Stimulated activated naive CD8-positive, alpha-beta T cell treated with anti-CD3 and anti-CD28 coated beads, Interleukin-15, amount 100 ng/mL, for 72 hours (primary cell): Measurements from ENCODE around the gene TMEM109.

ENCODE experiments used
- ATAC-seq: fragments of 150-1000 bp; cut with Tn5 transposase; 2 replicates; pipeline ENCODE4 v1.10.0; 2021; ENCODE audit warnings: mild to moderate bottlenecking, moderate library complexity
- DNase-seq, 2 donors: peaks; one replicate each; pipeline ENCODE4 v3.0.0; 2021 to 2022
- H3K27ac Mint-ChIP-seq, 2 donors: one replicate each; pipeline ENCODE4 v1.8.0; 2022; ENCODE audit warnings: mild to moderate bottlenecking in 2 of 2, mixed read lengths in 2 of 2, moderate library complexity in 2 of 2
- H3K27me3 Mint-ChIP-seq: one replicate; pipeline ENCODE4 v1.8.0; 2022; ENCODE audit warnings: mixed read lengths
- H3K4me1 Mint-ChIP-seq: one replicate; pipeline ENCODE4 v1.8.0; 2022; ENCODE audit warnings: mild to moderate bottlenecking, mixed read lengths
- H3K4me3 Mint-ChIP-seq, 2 donors: one replicate each; pipeline ENCODE4 v1.8.0; 2022; ENCODE audit warnings: mild to moderate bottlenecking in 2 of 2, mixed read lengths in 2 of 2, moderate library complexity in 1 of 2
- H3K9me3 Mint-ChIP-seq, 2 donors: one replicate each; pipeline ENCODE4 v1.8.0; 2022; ENCODE audit warnings: mixed read lengths in 2 of 2

Gene TMEM109

DNA sequence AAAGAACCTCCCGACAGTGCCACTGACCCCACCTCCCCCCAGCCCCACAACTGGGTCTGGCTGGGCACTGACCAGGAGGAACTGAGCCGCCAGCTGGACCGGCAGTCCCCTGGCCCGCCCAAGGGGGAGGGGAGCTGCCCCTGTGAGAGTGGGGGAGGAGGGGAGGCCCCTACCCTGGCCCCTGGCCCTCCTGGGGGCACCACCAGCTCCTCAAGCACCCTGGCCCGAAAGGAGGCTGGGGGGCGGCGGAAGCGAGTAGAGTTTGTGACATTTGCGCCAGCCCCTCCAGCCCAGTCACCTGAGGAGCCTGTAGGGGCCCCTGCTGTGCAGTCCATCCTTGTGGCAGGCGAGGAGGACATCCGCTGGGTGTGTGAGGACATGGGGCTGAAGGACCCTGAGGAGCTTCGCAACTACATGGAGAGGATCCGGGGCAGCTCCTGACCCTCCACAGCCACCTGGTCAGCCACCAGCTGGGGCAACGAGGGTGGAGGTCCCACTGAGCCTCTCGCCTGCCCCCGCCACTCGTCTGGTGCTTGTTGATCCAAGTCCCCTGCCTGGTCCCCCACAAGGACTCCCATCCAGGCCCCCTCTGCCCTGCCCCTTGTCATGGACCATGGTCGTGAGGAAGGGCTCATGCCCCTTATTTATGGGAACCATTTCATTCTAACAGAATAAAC, 22.6 kb downstream of the TMEM109 start:
- ATAC-seq, result no peak
- H3K4me1 Mint-ChIP-seq, result no peaks in the 10 kb centered on the region
- no peak overlapping the region for H3K4me3 Mint-ChIP-seq

GRCh38 chr11:60937144-60937527, 23.2 kb downstream of the TMEM109 start:
- Mint-ChIP-seq H3K27me3 (no peaks in the 10 kb centered on the region), H3K4me1 (no peaks in the 10 kb centered on the region), H3K9me3 (no peaks in the 10 kb centered on the region), H3K27ac (no peak overlapping the region), H3K4me3 (no peak overlapping the region)
- ATAC-seq, result no peak
- DNase-seq, result no peak

More for the DNA sequence above, 22.6 kb downstream of the TMEM109 start:
- H3K27me3 Mint-ChIP-seq, result no peaks in the 10 kb centered on the region
- no peak for DNase-seq
- H3K9me3 Mint-ChIP-seq, result no peaks in the 10 kb centered on the region
- no peak overlapping the region for H3K27ac Mint-ChIP-seq

DNA sequence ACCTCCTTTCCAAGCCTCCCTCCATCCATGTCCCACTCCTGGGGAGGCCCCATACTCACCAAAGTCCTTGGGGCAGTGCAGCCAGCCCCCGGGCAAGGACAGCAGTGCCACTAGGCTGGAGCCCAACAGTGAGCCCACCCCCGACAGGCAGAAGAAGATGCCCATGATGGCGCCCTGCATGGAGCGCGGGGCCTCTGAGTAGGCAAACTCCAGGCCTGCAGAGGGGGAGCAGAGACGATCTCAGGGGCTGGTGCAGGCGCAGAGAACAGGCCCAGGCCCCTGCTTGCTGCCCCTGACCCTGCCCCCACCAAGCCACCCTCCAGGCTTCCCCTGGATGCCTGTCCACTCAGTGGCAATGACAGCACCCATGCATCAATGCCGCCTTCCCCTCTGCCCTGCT, 23.9 kb downstream of the TMEM109 start:
- Mint-ChIP-seq H3K9me3 (no peaks in the 10 kb centered on the region), H3K4me1 (no peaks in the 10 kb centered on the region), H3K27me3 (no peaks in the 10 kb centered on the region), H3K27ac (peak overlapping the region in 1 of 2 donors; percentile 74), H3K4me3 (no peak overlapping the region)
- ATAC-seq (no peak), DNase-seq (no peak)

DNA sequence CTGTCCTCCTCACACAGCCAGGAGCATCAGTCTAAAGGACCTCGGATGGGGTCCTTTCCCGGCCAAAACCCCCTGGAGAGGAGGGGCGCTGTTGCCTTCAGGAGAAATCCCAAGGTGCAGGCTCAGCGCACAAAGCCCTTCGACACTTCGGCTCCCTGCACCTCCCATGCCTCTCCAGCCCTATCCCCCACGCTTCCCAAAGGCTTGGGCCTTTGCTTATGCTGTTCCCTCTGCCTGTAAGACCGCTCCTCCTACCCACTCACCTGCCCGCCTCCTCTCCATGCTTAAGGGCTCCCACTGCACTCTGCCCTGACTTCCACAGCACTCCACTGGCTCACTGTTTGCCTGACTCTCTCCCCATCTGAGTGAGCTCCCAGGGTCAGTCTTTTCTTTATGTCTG, 24.5 kb downstream of the TMEM109 start:
- H3K4me1 Mint-ChIP-seq, result no peaks in the 10 kb centered on the region
- DNase-seq (no peak), ATAC-seq (no peak)
- no peaks in the 10 kb centered on the region for H3K27me3 Mint-ChIP-seq
- no peak overlapping the region for H3K4me3 Mint-ChIP-seq
- no peaks in the 10 kb centered on the region for H3K9me3 Mint-ChIP-seq
- H3K27ac Mint-ChIP-seq, result peak overlapping the region in 1 of 2 donors; percentile 6

DNA sequence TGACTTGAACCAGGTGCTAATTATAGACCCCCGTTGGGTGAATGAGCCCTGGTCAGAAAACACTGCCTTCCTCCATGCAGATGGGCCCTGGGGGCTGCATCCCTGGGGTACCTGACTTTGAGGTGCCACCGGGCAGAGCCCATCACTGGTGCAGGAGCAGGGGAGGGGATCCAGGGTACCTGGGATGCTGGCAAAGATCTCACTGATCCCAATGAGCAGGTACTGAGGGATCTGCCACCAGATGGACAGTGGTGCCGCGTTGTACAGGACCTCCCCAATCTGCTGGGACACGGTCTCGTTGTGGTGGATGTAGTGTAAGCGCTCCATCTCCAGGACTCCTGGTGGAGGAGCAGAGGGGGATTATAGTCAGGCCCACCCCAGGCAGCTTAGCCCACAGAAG, 25.3 kb downstream of the TMEM109 start:
- peak overlapping the region in 1 of 2 donors; percentile 61 for H3K27ac Mint-ChIP-seq
- ATAC-seq (no peak), DNase-seq (no peak)
- H3K4me1 Mint-ChIP-seq, result no peaks in the 10 kb centered on the region
- no peak overlapping the region for H3K4me3 Mint-ChIP-seq
- no peaks in the 10 kb centered on the region for H3K9me3 Mint-ChIP-seq
- no peaks in the 10 kb centered on the region for H3K27me3 Mint-ChIP-seq

DNA sequence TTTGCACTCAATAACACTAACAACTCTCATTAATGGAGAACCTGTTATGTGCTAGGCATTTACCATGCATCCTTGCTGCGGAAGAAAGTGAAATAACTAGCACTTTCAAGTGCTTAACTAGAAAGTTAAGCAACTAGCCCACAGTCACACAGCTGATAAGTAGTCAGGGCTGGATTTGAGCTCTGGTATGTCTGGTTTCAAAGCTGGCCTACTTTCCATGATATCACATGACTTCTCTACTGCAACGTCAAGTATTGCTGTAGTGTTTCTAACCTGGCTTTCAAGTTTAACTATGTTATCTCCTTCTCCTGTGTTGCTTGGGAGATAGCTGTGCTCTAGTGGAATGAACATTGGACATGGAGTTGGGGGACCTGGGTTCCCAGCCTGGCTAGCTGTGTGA, 25.9 kb downstream of the TMEM109 start:
- no peak for DNase-seq
- no peak for ATAC-seq
- Mint-ChIP-seq H3K27ac (no peak overlapping the region), H3K9me3 (no peaks in the 10 kb centered on the region), H3K27me3 (no peaks in the 10 kb centered on the region), H3K4me3 (no peak overlapping the region), H3K4me1 (no peaks in the 10 kb centered on the region)

DNA sequence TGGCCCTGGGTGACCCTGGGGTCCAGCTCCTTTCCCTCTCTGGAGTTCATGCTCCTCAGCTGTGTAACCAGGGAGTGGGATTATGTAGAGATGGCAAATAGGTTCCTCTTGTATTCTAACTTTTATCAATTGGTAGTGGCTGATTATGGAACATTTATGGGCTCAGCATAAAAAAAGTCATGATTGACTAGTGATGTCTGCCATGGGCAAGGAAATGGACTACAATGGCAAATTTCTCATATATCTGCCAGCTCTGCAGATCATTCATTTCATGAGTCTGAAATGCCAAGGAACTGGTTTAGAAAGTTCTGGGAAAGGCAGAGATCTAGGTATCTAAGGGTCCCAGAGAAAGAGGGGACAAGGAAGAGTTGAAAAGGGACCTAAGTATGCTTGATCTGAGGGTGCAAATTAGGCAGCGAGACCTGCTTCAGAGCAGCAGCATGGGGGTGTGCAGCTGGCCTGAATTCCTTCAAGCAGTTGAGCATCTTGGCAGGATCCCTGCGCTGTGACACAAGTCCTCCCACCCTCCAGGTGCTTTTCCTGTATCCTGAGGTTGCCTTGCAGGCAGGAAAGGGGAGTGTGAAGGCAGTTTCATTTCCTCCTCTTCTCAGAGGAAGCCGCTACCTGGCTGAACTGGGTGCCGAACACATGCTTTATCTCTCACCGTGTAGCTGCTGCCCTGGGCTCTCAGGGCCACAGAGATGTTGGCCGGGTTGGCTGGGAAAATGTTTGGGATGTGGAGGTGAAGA, 27.6 kb downstream of the TMEM109 start:
- Mint-ChIP-seq H3K4me3 (no peak overlapping the region), H3K9me3 (no peaks in the 10 kb centered on the region), H3K4me1 (no peaks in the 10 kb centered on the region), H3K27me3 (no peaks in the 10 kb centered on the region), H3K27ac (no peak overlapping the region)
- DNase-seq (no peak), ATAC-seq (no peak)

- no peak overlapping the region for H3K27ac Mint-ChIP-seq
- H3K9me3 Mint-ChIP-seq, result no peaks in the 10 kb centered on the region
- H3K4me1 Mint-ChIP-seq, result no peaks in the 10 kb centered on the region
- ATAC-seq (no peak), DNase-seq (no peak)
- H3K4me3 Mint-ChIP-seq, result no peak overlapping the region
- no peaks in the 10 kb centered on the region for H3K27me3 Mint-ChIP-seq
These were observed 28.3 kb downstream of the TMEM109 start for GRCh38 chr11:60942219-60942618.

- H3K27me3 Mint-ChIP-seq, result no peaks in the 10 kb centered on the region
- H3K9me3 Mint-ChIP-seq, result no peaks in the 10 kb centered on the region
- H3K4me3 Mint-ChIP-seq, result no peak overlapping the region
- H3K4me1 Mint-ChIP-seq, result no peaks in the 10 kb centered on the region
- ATAC-seq (no peak), DNase-seq (no peak)
- H3K27ac Mint-ChIP-seq, result no peak overlapping the region
These were observed 29.1 kb downstream of the TMEM109 start for GRCh38 chr11:60942970-60943565.

GRCh38 chr11:60944490-60945294, 30.7 kb downstream of the TMEM109 start:
- no peaks in the 10 kb centered on the region for H3K27me3 Mint-ChIP-seq
- no peak overlapping the region for H3K27ac Mint-ChIP-seq
- ATAC-seq (no peak), DNase-seq (no peak)
- H3K4me3 Mint-ChIP-seq, result no peak overlapping the region
- peaks cover 11% of the 10 kb centered on the region for H3K4me1 Mint-ChIP-seq
- no peaks in the 10 kb centered on the region for H3K9me3 Mint-ChIP-seq

- DNase-seq (no peak), ATAC-seq (no peak)
- Mint-ChIP-seq H3K9me3 (no peaks in the 10 kb centered on the region), H3K4me3 (no peak overlapping the region), H3K27me3 (no peaks in the 10 kb centered on the region), H3K4me1 (peaks cover 15% of the 10 kb centered on the region), H3K27ac (no peak overlapping the region)
These were observed 31.3 kb downstream of the TMEM109 start for GRCh38 chr11:60945295-60945667.

GRCh38 chr11:60946601-60947264, 32.8 kb downstream of the TMEM109 start:
- no peak for ATAC-seq
- peaks cover 21% of the 10 kb centered on the region for H3K4me1 Mint-ChIP-seq
- H3K9me3 Mint-ChIP-seq, result no peaks in the 10 kb centered on the region
- H3K27me3 Mint-ChIP-seq, result no peaks in the 10 kb centered on the region
- no peak overlapping the region for H3K27ac Mint-ChIP-seq
- DNase-seq, result no peak
- no peak overlapping the region for H3K4me3 Mint-ChIP-seq

DNA sequence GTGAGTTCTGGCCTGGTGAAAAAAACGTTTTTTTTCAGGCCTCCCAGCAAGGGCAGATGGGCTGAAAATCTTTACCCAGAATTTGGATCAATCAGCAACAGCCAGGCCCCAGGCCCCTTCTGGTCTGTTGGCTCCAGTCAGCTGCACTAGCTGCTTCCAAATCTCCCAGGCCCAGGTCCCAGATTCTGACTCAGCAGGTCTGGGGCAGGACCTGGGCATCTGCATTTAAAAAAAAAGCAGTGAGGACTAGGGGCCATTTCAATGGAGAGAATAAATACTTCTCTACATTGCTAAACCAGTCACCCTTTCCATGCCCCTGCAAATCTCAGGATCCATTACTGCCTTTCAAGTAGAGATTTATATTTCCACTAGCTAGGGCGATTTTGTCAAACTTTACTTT, 33.7 kb downstream of the TMEM109 start:
- Mint-ChIP-seq H3K4me3 (no peak overlapping the region), H3K27ac (no peak overlapping the region), H3K27me3 (peaks cover 2% of the 10 kb centered on the region), H3K4me1 (peaks cover 30% of the 10 kb centered on the region), H3K9me3 (no peaks in the 10 kb centered on the region)
- DNase-seq, result no peak
- ATAC-seq, result no peak

- H3K4me3 Mint-ChIP-seq, result no peak overlapping the region
- H3K9me3 Mint-ChIP-seq, result no peaks in the 10 kb centered on the region
- peaks cover 8% of the 10 kb centered on the region for H3K27me3 Mint-ChIP-seq
- DNase-seq, result no peak
- peaks cover 34% of the 10 kb centered on the region for H3K4me1 Mint-ChIP-seq
- H3K27ac Mint-ChIP-seq, result peak overlapping the region in 1 of 2 donors; percentile 34
- no peak for ATAC-seq
These were observed 34.3 kb downstream of the TMEM109 start for GRCh38 chr11:60948250-60948649.

DNA sequence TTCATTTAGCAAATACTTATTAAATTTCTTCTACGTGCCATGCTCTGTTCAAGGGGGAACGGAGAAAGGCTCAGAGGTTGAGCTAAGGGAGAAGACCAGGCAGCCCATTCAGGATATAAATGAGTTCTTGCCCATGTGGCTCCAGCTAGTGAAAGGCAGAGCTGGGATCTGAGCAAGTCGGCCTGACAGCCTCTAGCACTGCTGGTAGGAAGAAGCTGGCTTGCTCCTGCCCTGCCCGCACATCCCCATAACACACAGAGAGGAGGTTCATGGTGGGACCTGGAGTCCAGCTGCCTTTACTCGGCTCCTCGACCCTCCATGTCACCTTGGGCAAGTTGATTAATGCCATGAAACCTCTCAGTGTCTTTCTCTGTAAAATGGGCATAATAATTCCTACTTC, 36.1 kb downstream of the TMEM109 start:
- DNase-seq (no peak), ATAC-seq (no peak)
- peaks cover 8% of the 10 kb centered on the region for H3K27me3 Mint-ChIP-seq
- no peaks in the 10 kb centered on the region for H3K9me3 Mint-ChIP-seq
- H3K27ac Mint-ChIP-seq, result no peak overlapping the region
- H3K4me1 Mint-ChIP-seq, result peaks cover 34% of the 10 kb centered on the region
- H3K4me3 Mint-ChIP-seq, result peak overlapping the region; percentile 7 to 21
